Measurements from ENCODE around the gene TMC1.

DNA sequence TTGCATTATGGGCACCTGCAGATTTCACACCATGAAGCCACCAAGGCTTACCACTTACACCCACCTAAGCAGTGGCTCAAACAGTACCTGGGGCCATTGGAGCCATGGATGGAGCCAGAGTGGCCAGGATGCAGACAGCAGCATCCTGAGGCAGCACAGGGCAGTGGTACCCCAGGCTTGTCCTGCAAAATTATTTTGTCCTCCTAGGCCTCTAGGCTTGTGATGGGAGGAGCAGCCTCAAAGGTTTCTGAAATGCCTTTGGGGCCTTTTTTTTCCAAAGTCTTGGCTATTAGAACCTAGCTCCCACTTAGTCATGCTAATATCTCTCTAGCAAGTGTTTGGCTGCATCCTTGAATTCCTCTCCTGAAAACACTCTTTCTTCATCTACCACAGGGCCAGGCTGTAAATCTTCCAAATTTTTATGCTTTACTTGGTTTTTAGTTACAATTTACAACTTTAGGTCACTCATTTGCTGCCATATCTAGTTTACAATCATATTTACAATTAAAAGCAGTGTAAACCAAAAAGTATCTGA lies 15.7 kb downstream of the TMC1 start:
- TF ChIP-seq, protein P1, sequence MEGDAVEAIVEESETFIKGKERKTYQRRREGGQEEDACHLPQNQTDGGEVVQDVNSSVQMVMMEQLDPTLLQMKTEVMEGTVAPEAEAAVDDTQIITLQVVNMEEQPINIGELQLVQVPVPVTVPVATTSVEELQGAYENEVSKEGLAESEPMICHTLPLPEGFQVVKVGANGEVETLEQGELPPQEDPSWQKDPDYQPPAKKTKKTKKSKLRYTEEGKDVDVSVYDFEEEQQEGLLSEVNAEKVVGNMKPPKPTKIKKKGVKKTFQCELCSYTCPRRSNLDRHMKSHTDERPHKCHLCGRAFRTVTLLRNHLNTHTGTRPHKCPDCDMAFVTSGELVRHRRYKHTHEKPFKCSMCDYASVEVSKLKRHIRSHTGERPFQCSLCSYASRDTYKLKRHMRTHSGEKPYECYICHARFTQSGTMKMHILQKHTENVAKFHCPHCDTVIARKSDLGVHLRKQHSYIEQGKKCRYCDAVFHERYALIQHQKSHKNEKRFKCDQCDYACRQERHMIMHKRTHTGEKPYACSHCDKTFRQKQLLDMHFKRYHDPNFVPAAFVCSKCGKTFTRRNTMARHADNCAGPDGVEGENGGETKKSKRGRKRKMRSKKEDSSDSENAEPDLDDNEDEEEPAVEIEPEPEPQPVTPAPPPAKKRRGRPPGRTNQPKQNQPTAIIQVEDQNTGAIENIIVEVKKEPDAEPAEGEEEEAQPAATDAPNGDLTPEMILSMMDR (IDR thresholded peaks at IDR 0.05): no peak
- TF ChIP-seq POLR2AphosphoS5 (IDR thresholded peaks at IDR 0.05) (no peak), POLR2A (IDR thresholded peaks at IDR 0.05) (no peak)

All from breast epithelium (tissue), 3 donors.